Ishikawa (cell line): ENCODE data around the gene CACNA2D3.

ENCODE experiments used
- CEBPB ChIP-seq: IDR thresholded peaks from 2 replicates; pipeline ENCODE4 v1.6.1; 2012
- CREB1 ChIP-seq: IDR thresholded peaks from 2 replicates; pipeline ENCODE4 v1.6.1; 2012; ENCODE audit warnings: low read depth
- EGR1 ChIP-seq: IDR thresholded peaks from 2 replicates; pipeline ENCODE4 v1.6.1; 2012
- EP300 ChIP-seq: IDR thresholded peaks from 2 replicates; pipeline ENCODE4 v1.6.1; 2012; ENCODE audit warnings: borderline replicate concordance
- FOXM1 ChIP-seq: IDR thresholded peaks from 2 replicates; pipeline ENCODE4 v1.6.1; 2012; ENCODE audit warnings: low read depth, borderline replicate concordance
- MAX ChIP-seq: IDR thresholded peaks from 2 replicates; pipeline ENCODE4 v1.6.1; 2012
- NFIC ChIP-seq: IDR thresholded peaks from 2 replicates; pipeline ENCODE4 v1.6.1; 2012
- RAD21 ChIP-seq: IDR thresholded peaks from 2 replicates; pipeline ENCODE4 v1.6.1; 2012; ENCODE audit warnings: low read depth
- REST ChIP-seq: IDR thresholded peaks from 2 replicates; pipeline ENCODE4 v1.6.1; 2012; ENCODE audit warnings: low read depth, mild to moderate bottlenecking
- TAF1 ChIP-seq: IDR thresholded peaks from 2 replicates; pipeline ENCODE4 v1.6.1; 2012; ENCODE audit warnings: low read depth, mild to moderate bottlenecking
- TCF12 ChIP-seq: IDR thresholded peaks from 2 replicates; pipeline ENCODE4 v1.6.1; 2012; ENCODE audit warnings: low read depth
- TEAD4 ChIP-seq: IDR thresholded peaks from 2 replicates; pipeline ENCODE4 v1.6.1; 2012
- USF1 ChIP-seq: IDR thresholded peaks from 2 replicates; pipeline ENCODE4 v1.6.1; 2012
- YY1 ChIP-seq: IDR thresholded peaks from 2 replicates; pipeline ENCODE4 v1.6.1; 2012; ENCODE audit warnings: low read depth
- ZBTB7A ChIP-seq: IDR thresholded peaks from 2 replicates; pipeline ENCODE4 v1.6.1; 2012; ENCODE audit warnings: low read depth

CACNA2D3 gene

GRCh38 chr3:54918516-54918915 lies 796.2 kb downstream of the CACNA2D3 start:
- TF ChIP-seq EGR1 (no peak), USF1 (no peak), REST (no peak), EP300 (no peak), TEAD4 (no peak), MAX (no peak), FOXM1 (no peak), NFIC (no peak)

- TF ChIP-seq EGR1 (no peak), MAX (no peak), CREB1 (no peak), TCF12 (no peak), TAF1 (no peak), NFIC (no peak), REST (no peak), CEBPB (no peak), USF1 (no peak), RAD21 (no peak), TEAD4 (no peak), YY1 (no peak), EP300 (no peak), FOXM1 (no peak), ZBTB7A (no peak)
Observed at GRCh38 chr3:54928046-54928770, 805.9 kb downstream of the CACNA2D3 start, which contains the start of gene LRTM1. Gene LRTM1, minus strand, starts transcription at chr3:54928059. Its CDS starts 148 bp downstream, at chr3:54927911.

- TF ChIP-seq EGR1 (no peak), FOXM1 (no peak), MAX (no peak), NFIC (no peak), EP300 (no peak), TCF12 (no peak), USF1 (no peak), CREB1 (no peak), REST (no peak), TEAD4 (no peak), YY1 (no peak), ZBTB7A (no peak), CEBPB (no peak), TAF1 (no peak), RAD21 (no peak)
Observed at GRCh38 chr3:54931182-54931581, 808.8 kb downstream of the CACNA2D3 start.

GRCh38 chr3:54932606-54933005 lies 810.3 kb downstream of the CACNA2D3 start:
- TF ChIP-seq EP300 (no peak), REST (no peak), CREB1 (no peak), MAX (no peak), TAF1 (no peak), TCF12 (no peak), EGR1 (no peak), NFIC (no peak)
